Neural progenitor cell (in vitro differentiated cells): ENCODE data around the gene IQGAP1.

Experiments
- CTCF ChIP-seq: fragments of 200-600 bp; sonication (generic); IDR thresholded peaks from 2 replicates; pipeline ENCODE4 v1.5.1; 2017; ENCODE audit warnings: antibody characterized with exemption, mild to moderate bottlenecking
- EZH2 ChIP-seq: fragments of 200-600 bp; sonication (generic); IDR thresholded peaks from 2 replicates; pipeline ENCODE4 v1.6.1; 2017; ENCODE audit warnings: antibody characterized with exemption, mild to moderate bottlenecking, moderate library complexity
- EZH2phosphoT487 ChIP-seq: fragments of 200-600 bp; sonication (generic); IDR thresholded peaks from 2 replicates; pipeline ENCODE4 v1.6.1; 2017; ENCODE audit warnings: antibody characterized with exemption

GRCh38 chr15:90411176-90411575 lies 23.1 kb downstream of the IQGAP1 start:
- TF ChIP-seq CTCF (no peak), EZH2phosphoT487 (no peak), EZH2 (no peak)
